ENCODE measurements around the gene RPL32. TPM values are rescaled to one million over a fixed set of nuclear protein-coding genes. Genes with fewer than 3 reads are reported as not detected.

The RPL32 gene
- total and polyA plus RNA-seq, 9 of the 15 experiments (the other 6 are each of a cell fraction or from before 2014, with no cell fraction given) = 2,738 to 6,200 (median 4,286) TPM

DNA sequence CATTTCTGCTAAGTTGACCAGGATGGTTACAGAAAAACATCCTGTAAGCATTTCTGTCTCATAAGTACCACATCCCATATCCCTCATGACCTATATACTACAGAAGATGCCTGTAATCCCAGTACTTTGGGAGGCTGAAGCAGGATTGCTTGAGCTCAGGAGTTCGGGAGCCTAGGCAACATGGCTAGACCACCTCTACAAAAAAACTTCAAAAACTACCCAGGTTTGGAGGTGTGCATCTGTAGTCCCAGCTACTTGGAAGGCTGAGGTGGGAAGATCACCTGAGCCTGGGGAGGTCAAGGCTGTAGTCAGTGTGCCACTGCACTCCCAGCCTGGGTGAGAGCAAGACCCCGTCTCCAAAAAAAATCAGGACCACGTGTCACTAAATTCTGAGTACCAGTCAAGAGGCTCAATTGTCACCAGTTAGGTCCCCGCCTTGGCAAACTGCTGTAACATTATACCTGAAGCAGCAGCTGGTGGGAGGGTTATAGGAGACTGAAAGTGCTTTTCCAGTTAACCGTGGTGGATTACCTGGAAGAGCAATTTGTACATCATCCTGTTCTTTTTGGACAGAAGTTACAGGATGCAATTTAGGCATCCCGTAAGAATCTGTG lies 6.2 kb downstream of the RPL32 start:
- WGBS (ENCODE audit: insufficient coverage, low coverage, missing lambda C conversion rate) = 86% methylated on average over 6 of the region's 6 CpGs
- Histone ChIP-seq H3K9ac (ENCODE audit: insufficient read depth in 1 of 2, low read depth in 2 of 2, low read length in 2 of 2) (no peak overlapping the region), H3K9me1 (ENCODE audit: control insufficient read depth, insufficient read depth, low read length) (peaks cover 13% of the 10 kb centered on the region), H3K27ac (ENCODE audit: extremely low read depth, low read depth, low read length) (no peak overlapping the region), H2AFZ (ENCODE audit: low read depth, low read length) (no peak overlapping the region), H3K4me2 (ENCODE audit: insufficient read depth, low read length) (no peak overlapping the region), H3K9me3 (replicated peaks; ENCODE audit: control insufficient read depth, insufficient read depth, low read depth, low read length) (no peaks in the 10 kb centered on the region), H3K4me3 (no peak overlapping the region), H3K36me3 (ENCODE audit: control insufficient read depth, insufficient read depth, low read length) (peaks cover 97% of the 10 kb centered on the region), H4K20me1 (replicated peaks; ENCODE audit: control insufficient read depth, insufficient read depth, low read length) (peaks cover 68% of the 10 kb centered on the region), H3K79me2 (ENCODE audit: control insufficient read depth, insufficient read depth, low read length) (peaks cover 50% of the 10 kb centered on the region), H3K27me3 (ENCODE audit: control insufficient read depth in 2 of 2, insufficient read depth in 2 of 2, low read length in 2 of 2) (no peaks in the 10 kb centered on the region), H3K4me1 (replicated peaks in 1 of 2; ENCODE audit: control insufficient read depth in 2 of 2, insufficient read depth in 2 of 2, low read length in 2 of 2) (peaks cover 14 to 22% of the 10 kb centered on the region in 2 experiments; a peak in 4 of 5 replicates)
- DNase-seq (ENCODE audit: extremely low read depth in 1 of 4, low spot score in 3 of 4) (no peak), ATAC-seq (no peak), FAIRE-seq (no peak)
- in situ Hi-C loops (cut with MboI) (no loop called here), intact Hi-C loops (cut with micrococcal nuclease) (no loop called here)
- ChIA-PET CTCF (ENCODE audit: low intra/inter-chr PET ratio) (no interaction called here), POLR2A (interaction anchor here (0.6 to 11.9 kb wide), 11 partner anchors 9 to 155 kb away, joined by 3 to 108 read pairs (median 4); no protein-coding TSS in a partner anchor)
- no peak for TF ChIP-seq STAG1 (CRISPR knock-in tag; IDR thresholded peaks at IDR 0.05; ENCODE audit: borderline replicate concordance)
- 0 out of 2 replicates have a peak, but pooled peaks have one; percentile 29 for TF ChIP-seq RBFOX2 (IDR thresholded peaks at IDR 0.05; ENCODE audit: low read depth, low read length)
- 0 out of 2 replicates have a peak, but pooled peaks have one; percentile 18 for TF ChIP-seq SUPT5H (IDR thresholded peaks at IDR 0.05)
- TF ChIP-seq LCOR (CRISPR knock-in tag; IDR thresholded peaks at IDR 0.05) = 0 out of 2 replicates have a peak, but pooled peaks have one; percentile 11
- TF ChIP-seq POLR2A (conservative IDR thresholded peaks at IDR 0.05) = peak; percentile 24
- TF ChIP-seq SIRT6 (IDR thresholded peaks at IDR 0.05; ENCODE audit: low read depth, low read length) = peak; percentile 87
- 0 out of 2 replicates have a peak, but pooled peaks have one; percentile 23 for TF ChIP-seq PML (IDR thresholded peaks at IDR 0.05; ENCODE audit: low read length)
- TF ChIP-seq NR4A1 (CRISPR knock-in tag; IDR thresholded peaks at IDR 0.05) = no peak
- TF ChIP-seq NR4A1 (tag; IDR thresholded peaks at IDR 0.05) = no peak
- TF ChIP-seq CAMTA2 (CRISPR knock-in tag; conservative IDR thresholded peaks at IDR 0.05) = no peak
- 0 out of 2 replicates have a peak, but pooled peaks have one; percentile 74 for TF ChIP-seq POLR2AphosphoS2 (IDR thresholded peaks at IDR 0.05; ENCODE audit: low read length)
- TF ChIP-seq ZNF316 (IDR thresholded peaks at IDR 0.05) = 0 out of 2 replicates have a peak, but pooled peaks have one; percentile 6
- no peak for TF ChIP-seq ZC3H8 (IDR thresholded peaks at IDR 0.05)
- no peak for TF ChIP-seq ZNF184 (CRISPR knock-in tag; IDR thresholded peaks at IDR 0.05)
- TF ChIP-seq POLR2AphosphoS5 (IDR thresholded peaks at IDR 0.05; ENCODE audit: control insufficient read depth, insufficient read depth, low read depth, low read length) = peak; percentile 44; the same call in 1 of the 2 replicates
- BruUV-seq (replicated peaks) = no TSS peak
